GM10266 (cell line): Measurements from ENCODE around the gene L1TD1.

Source experiments
- DNase-seq: peaks from one replicate; pipeline ENCODE4 v3.0.0; 2012; ENCODE audit errors: extremely low spot score
- TF ChIP-seq, protein P1 (sequence below): IDR thresholded peaks from 2 replicates; pipeline ENCODE4 v1.5.1; 2012; ENCODE audit warnings: mild to moderate bottlenecking, low read depth; ENCODE audit not compliant: control insufficient read depth, insufficient read depth; ENCODE audit errors: missing control alignments

The L1TD1 gene

DNA sequence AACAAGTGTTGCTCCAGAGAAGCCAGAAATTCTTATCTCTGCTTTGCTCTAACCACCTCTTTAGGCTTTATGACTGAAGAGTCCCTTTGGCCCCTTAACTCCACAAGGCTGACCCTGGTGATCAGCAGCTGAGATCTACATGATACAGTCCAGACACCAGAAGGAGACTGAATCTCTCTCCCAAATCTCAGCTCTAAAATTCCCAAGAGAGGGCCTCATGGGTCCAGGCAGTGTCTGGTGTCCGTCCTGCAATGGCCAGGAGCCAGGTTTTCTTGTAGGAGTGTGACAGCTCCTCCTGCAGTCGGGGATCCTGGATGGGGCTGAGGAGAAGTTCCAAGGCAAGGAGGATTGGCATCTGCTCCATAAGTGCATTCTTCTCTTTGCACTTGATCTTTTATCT, 35.3 kb downstream of the L1TD1 start:
- TF ChIP-seq, protein P1, sequence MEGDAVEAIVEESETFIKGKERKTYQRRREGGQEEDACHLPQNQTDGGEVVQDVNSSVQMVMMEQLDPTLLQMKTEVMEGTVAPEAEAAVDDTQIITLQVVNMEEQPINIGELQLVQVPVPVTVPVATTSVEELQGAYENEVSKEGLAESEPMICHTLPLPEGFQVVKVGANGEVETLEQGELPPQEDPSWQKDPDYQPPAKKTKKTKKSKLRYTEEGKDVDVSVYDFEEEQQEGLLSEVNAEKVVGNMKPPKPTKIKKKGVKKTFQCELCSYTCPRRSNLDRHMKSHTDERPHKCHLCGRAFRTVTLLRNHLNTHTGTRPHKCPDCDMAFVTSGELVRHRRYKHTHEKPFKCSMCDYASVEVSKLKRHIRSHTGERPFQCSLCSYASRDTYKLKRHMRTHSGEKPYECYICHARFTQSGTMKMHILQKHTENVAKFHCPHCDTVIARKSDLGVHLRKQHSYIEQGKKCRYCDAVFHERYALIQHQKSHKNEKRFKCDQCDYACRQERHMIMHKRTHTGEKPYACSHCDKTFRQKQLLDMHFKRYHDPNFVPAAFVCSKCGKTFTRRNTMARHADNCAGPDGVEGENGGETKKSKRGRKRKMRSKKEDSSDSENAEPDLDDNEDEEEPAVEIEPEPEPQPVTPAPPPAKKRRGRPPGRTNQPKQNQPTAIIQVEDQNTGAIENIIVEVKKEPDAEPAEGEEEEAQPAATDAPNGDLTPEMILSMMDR, result no peak
- no peak for DNase-seq

DNA sequence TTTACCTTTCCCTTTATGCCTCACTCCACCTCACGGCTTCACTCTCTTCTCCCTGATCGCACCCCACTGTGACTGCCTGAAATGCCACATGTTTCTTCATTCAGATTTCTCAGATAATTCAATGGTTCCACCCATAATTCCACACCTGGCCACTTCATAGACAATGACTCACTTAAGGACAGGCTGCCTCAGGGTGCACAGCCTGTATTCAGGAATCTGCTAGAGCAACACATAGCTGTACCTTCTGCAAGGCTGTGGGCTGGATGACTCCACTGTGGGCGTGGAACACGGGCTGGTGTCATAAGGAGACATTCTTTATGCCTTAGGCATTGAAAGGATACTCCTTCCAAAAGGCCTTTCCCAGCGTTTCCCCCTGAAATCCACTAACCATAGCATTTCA, 36.1 kb downstream of the L1TD1 start:
- TF ChIP-seq, protein P1, result no peak
- DNase-seq, result no peak

- no peak for DNase-seq
- TF ChIP-seq, protein P1, result no peak
Measured at GRCh38 chr1:62232871-62233278, 38.2 kb downstream of the L1TD1 start.

DNA sequence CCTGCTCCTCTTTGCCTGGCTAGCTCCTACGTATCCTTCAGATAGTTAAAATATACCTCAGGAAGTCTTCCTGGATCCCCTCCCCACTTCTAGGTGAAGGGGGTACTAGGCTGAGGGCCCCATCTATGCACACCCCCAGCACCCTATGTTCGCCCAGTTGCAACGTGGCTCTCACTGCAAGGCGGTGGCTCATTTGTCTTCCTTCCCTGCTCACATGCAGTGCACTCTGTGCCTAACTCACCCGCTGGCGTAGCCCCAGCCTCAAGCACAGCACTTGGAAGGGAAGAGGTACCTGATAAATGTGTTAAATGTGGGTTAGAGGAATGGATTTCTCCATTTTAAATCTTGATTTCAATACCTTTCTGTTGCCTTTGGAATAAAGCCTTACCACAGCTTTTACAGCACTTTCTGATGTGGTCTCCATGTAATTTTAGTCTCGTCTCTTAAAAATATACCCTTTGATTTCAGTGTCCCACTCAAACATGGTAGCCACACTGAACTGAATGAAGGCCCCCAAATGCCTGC, 39.3 kb downstream of the L1TD1 start:
- TF ChIP-seq, protein P1, result no peak

DNA sequence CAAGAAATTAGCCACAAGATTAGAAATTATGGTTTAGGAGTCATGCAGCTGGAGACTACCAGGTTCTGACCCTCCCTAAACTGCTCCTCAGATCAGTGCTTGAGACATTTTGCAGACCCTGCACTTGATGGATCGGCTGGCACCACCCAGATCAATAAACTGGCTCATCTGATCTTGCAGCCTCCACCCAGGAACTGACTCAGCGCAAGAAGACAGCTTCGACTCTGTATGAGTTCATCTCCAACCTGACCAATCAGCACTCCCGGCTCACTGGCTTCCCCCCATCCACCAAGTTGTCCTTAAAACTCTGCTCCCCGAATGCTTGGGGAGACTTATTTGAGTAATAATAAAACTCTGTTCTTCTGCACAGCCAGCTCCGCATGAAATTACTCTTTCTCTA, 40.0 kb downstream of the L1TD1 start:
- DNase-seq, result no peak
- TF ChIP-seq, protein P1, result no peak

More for the DNA sequence above, 39.3 kb downstream of the L1TD1 start:
- no peak for DNase-seq

DNA sequence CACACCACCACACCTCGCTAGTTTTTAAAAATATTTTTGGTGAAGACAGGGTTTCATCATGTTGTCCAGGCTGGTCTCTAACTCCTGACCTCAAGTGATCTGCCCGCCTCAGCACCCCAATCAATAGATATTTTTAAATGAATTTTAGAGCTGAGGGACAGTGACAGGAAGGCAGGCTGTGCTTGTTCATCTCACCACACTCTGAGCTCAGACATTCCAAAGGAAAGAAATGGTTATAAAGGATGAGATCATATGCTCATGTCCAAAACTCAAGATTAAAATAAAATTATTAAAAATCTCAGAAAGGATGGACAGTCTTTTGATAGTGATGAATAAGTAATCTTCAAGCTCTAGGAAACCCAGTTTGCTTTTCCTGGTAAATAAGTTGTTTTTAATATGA, 40.9 kb downstream of the L1TD1 start:
- TF ChIP-seq, protein P1, result no peak
- DNase-seq, result no peak

GRCh38 chr1:62237361-62237760, 42.7 kb downstream of the L1TD1 start:
- no peak for DNase-seq
- TF ChIP-seq, protein P1, result no peak
